ENCODE data around the gene PCBP3.
"Not testable (repeated sequence)": the region's sequence is repeated elsewhere in the genome, so short reads cannot be mapped to it uniquely, and the experiment has no call there.

Gene PCBP3

GRCh38 chr21:45875416-45875760, 231.9 kb downstream of the PCBP3 start:
- H3K36me3 ChIP-seq (ENCODE audit: control insufficient read depth, insufficient read depth, low read length): no peaks in the 10 kb centered on the region
- no CpG with 5 or more reads among the region's 6 CpGs for WGBS (ENCODE audit: insufficient coverage, insufficient read length)
- H3K27ac ChIP-seq (ENCODE audit: low read length): no peak overlapping the region
- H3K9me3 ChIP-seq (ENCODE audit: control insufficient read depth, insufficient read depth, low read length): no peaks in the 10 kb centered on the region
- no peaks in the 10 kb centered on the region for H3K27me3 ChIP-seq (ENCODE audit: control insufficient read depth, insufficient read depth, low read length)
- no peaks in the 10 kb centered on the region for H3K4me1 ChIP-seq (ENCODE audit: control insufficient read depth, insufficient read depth, low read length)
- no peak for DNase-seq (ENCODE audit: low read depth, low spot score)
- no peak overlapping the region for H3K4me3 ChIP-seq (ENCODE audit: low read length)

- Histone ChIP-seq H3K4me1 (ENCODE audit: control insufficient read depth, insufficient read depth, low read length) (no peaks in the 10 kb centered on the region), H3K9me3 (ENCODE audit: control insufficient read depth, insufficient read depth, low read length) (no peaks in the 10 kb centered on the region), H3K36me3 (ENCODE audit: control insufficient read depth, insufficient read depth, low read length) (no peaks in the 10 kb centered on the region), H3K27ac (ENCODE audit: low read length) (no peak overlapping the region), H3K4me3 (ENCODE audit: low read length) (no peak overlapping the region), H3K27me3 (ENCODE audit: control insufficient read depth, insufficient read depth, low read length) (no peaks in the 10 kb centered on the region)
- DNase-seq (ENCODE audit: low read depth, low spot score): no peak
- WGBS (ENCODE audit: insufficient coverage, insufficient read length): no CpG with 5 or more reads among the region's 12 CpGs
Measured at GRCh38 chr21:45875881-45876280, 232.4 kb downstream of the PCBP3 start.

- Histone ChIP-seq H3K4me3 (ENCODE audit: low read length) (no peak overlapping the region), H3K27ac (ENCODE audit: low read length) (no peak overlapping the region), H3K27me3 (ENCODE audit: control insufficient read depth, insufficient read depth, low read length) (no peaks in the 10 kb centered on the region), H3K36me3 (ENCODE audit: control insufficient read depth, insufficient read depth, low read length) (no peaks in the 10 kb centered on the region), H3K9me3 (ENCODE audit: control insufficient read depth, insufficient read depth, low read length) (no peaks in the 10 kb centered on the region), H3K4me1 (ENCODE audit: control insufficient read depth, insufficient read depth, low read length) (no peaks in the 10 kb centered on the region)
- no CpG with 5 or more reads among the region's 28 CpGs for WGBS (ENCODE audit: insufficient coverage, insufficient read length)
- no peak for DNase-seq (ENCODE audit: low read depth, low spot score)
Measured at GRCh38 chr21:45876381-45877170, 233.1 kb downstream of the PCBP3 start.

- H3K4me3 ChIP-seq (ENCODE audit: low read length): no peak overlapping the region
- H3K9me3 ChIP-seq (ENCODE audit: control insufficient read depth, insufficient read depth, low read length): no peaks in the 10 kb centered on the region
- no peaks in the 10 kb centered on the region for H3K27me3 ChIP-seq (ENCODE audit: control insufficient read depth, insufficient read depth, low read length)
- H3K4me1 ChIP-seq (ENCODE audit: control insufficient read depth, insufficient read depth, low read length): no peaks in the 10 kb centered on the region
- no peaks in the 10 kb centered on the region for H3K36me3 ChIP-seq (ENCODE audit: control insufficient read depth, insufficient read depth, low read length)
- DNase-seq (ENCODE audit: low read depth, low spot score): no peak
- no peak overlapping the region for H3K27ac ChIP-seq (ENCODE audit: low read length)
- WGBS (ENCODE audit: insufficient coverage, insufficient read length): no CpG with 5 or more reads among the region's 6 CpGs
Measured at GRCh38 chr21:45877171-45877438, 233.6 kb downstream of the PCBP3 start.

- no CpG with 5 or more reads among the region's 9 CpGs for WGBS (ENCODE audit: insufficient coverage, insufficient read length)
- no peaks in the 10 kb centered on the region for H3K36me3 ChIP-seq (ENCODE audit: control insufficient read depth, insufficient read depth, low read length)
- H3K4me3 ChIP-seq (ENCODE audit: low read length): no peak overlapping the region
- no peaks in the 10 kb centered on the region for H3K27me3 ChIP-seq (ENCODE audit: control insufficient read depth, insufficient read depth, low read length)
- no peak for DNase-seq (ENCODE audit: low read depth, low spot score)
- H3K4me1 ChIP-seq (ENCODE audit: control insufficient read depth, insufficient read depth, low read length): no peaks in the 10 kb centered on the region
- no peaks in the 10 kb centered on the region for H3K9me3 ChIP-seq (ENCODE audit: control insufficient read depth, insufficient read depth, low read length)
- no peak overlapping the region for H3K27ac ChIP-seq (ENCODE audit: low read length)
Measured at GRCh38 chr21:45877821-45878469, 234.4 kb downstream of the PCBP3 start.

GRCh38 chr21:45880097-45881068, 236.9 kb downstream of the PCBP3 start:
- peak; percentile 68 for DNase-seq (ENCODE audit: low read depth, low spot score)
- Histone ChIP-seq H3K4me1 (ENCODE audit: control insufficient read depth, insufficient read depth, low read length) (no peaks in the 10 kb centered on the region), H3K36me3 (ENCODE audit: control insufficient read depth, insufficient read depth, low read length) (no peaks in the 10 kb centered on the region), H3K9me3 (ENCODE audit: control insufficient read depth, insufficient read depth, low read length) (no peaks in the 10 kb centered on the region), H3K27me3 (ENCODE audit: control insufficient read depth, insufficient read depth, low read length) (no peaks in the 10 kb centered on the region), H3K4me3 (ENCODE audit: low read length) (no peak overlapping the region), H3K27ac (ENCODE audit: low read length) (no peak overlapping the region)
- WGBS (ENCODE audit: insufficient coverage, insufficient read length): no CpG with 5 or more reads among the region's 29 CpGs

- Histone ChIP-seq H3K9me3 (ENCODE audit: control insufficient read depth, insufficient read depth, low read length) (no peaks in the 10 kb centered on the region), H3K27ac (ENCODE audit: low read length) (no peak overlapping the region), H3K36me3 (ENCODE audit: control insufficient read depth, insufficient read depth, low read length) (no peaks in the 10 kb centered on the region), H3K4me1 (ENCODE audit: control insufficient read depth, insufficient read depth, low read length) (no peaks in the 10 kb centered on the region), H3K4me3 (ENCODE audit: low read length) (no peak overlapping the region), H3K27me3 (ENCODE audit: control insufficient read depth, insufficient read depth, low read length) (no peaks in the 10 kb centered on the region)
- no peak for DNase-seq (ENCODE audit: low read depth, low spot score)
- no CpG with 5 or more reads among the region's 8 CpGs for WGBS (ENCODE audit: insufficient coverage, insufficient read length)
Measured at GRCh38 chr21:45882645-45883044, 239.1 kb downstream of the PCBP3 start.

- DNase-seq (ENCODE audit: low read depth, low spot score): no peak
- no CpG with 5 or more reads among the region's 4 CpGs for WGBS (ENCODE audit: insufficient coverage, insufficient read length)
- Histone ChIP-seq H3K27me3 (ENCODE audit: control insufficient read depth, insufficient read depth, low read length) (no peaks in the 10 kb centered on the region), H3K4me3 (ENCODE audit: low read length) (no peak overlapping the region), H3K36me3 (ENCODE audit: control insufficient read depth, insufficient read depth, low read length) (no peaks in the 10 kb centered on the region), H3K4me1 (ENCODE audit: control insufficient read depth, insufficient read depth, low read length) (no peaks in the 10 kb centered on the region), H3K9me3 (ENCODE audit: control insufficient read depth, insufficient read depth, low read length) (no peaks in the 10 kb centered on the region), H3K27ac (ENCODE audit: low read length) (no peak overlapping the region)
Measured at GRCh38 chr21:45883090-45883489, 239.6 kb downstream of the PCBP3 start.

GRCh38 chr21:45885597-45885929, 242.0 kb downstream of the PCBP3 start:
- WGBS (ENCODE audit: insufficient coverage, insufficient read length): no CpG with 5 or more reads among the region's 3 CpGs

GRCh38 chr21:45885930-45886601, 242.5 kb downstream of the PCBP3 start:
- not testable (repeated sequence) for H3K27ac ChIP-seq (ENCODE audit: low read length); H3K4me3 ChIP-seq (ENCODE audit: low read length); DNase-seq (ENCODE audit: low read depth, low spot score); H3K9me3 ChIP-seq (ENCODE audit: control insufficient read depth, insufficient read depth, low read length); H3K4me1 ChIP-seq (ENCODE audit: control insufficient read depth, insufficient read depth, low read length); H3K27me3 ChIP-seq (ENCODE audit: control insufficient read depth, insufficient read depth, low read length); H3K36me3 ChIP-seq (ENCODE audit: control insufficient read depth, insufficient read depth, low read length)
- no CpG with 5 or more reads among the region's 21 CpGs for WGBS (ENCODE audit: insufficient coverage, insufficient read length)

More at GRCh38 chr21:45885597-45885929, 242.0 kb downstream of the PCBP3 start:
- no peaks in the 10 kb centered on the region for H3K27me3 ChIP-seq (ENCODE audit: control insufficient read depth, insufficient read depth, low read length)
- H3K4me3 ChIP-seq (ENCODE audit: low read length): no peak overlapping the region
- no peaks in the 10 kb centered on the region for H3K36me3 ChIP-seq (ENCODE audit: control insufficient read depth, insufficient read depth, low read length)
- DNase-seq (ENCODE audit: low read depth, low spot score): no peak
- H3K4me1 ChIP-seq (ENCODE audit: control insufficient read depth, insufficient read depth, low read length): no peaks in the 10 kb centered on the region
- H3K9me3 ChIP-seq (ENCODE audit: control insufficient read depth, insufficient read depth, low read length): no peaks in the 10 kb centered on the region
- no peak overlapping the region for H3K27ac ChIP-seq (ENCODE audit: low read length)
